GM12878 (cell line): Measurements from ENCODE around the gene FBXO39. TPM values are rescaled to one million over a fixed set of nuclear protein-coding genes. Genes with fewer than 3 reads are reported as not detected.

Experiments
- ATAC-seq: fragments of 200-7000 bp; cut with Tn5 transposase; 3 replicates; pipeline ENCODE4 v1.9.1; 2020; ENCODE audit warnings: mild to moderate bottlenecking, moderate library complexity
- BruUV-seq: library from RNA; stranded (reverse); fragments of 400-500 nt; replicated peaks from 2 replicates; lab custom pipeline; 2021; lab: Mats Ljungman, UMichigan
- CTCF ChIA-PET: fragments of 300-600 bp; sonication (Branson Sonifier 250); formaldehyde crosslinking; extraction: SDS; loops from one replicate; lab custom pipeline; 2021; ENCODE audit warnings: inconsistent platforms; lab: Yijun Ruan, JAX
- POLR2A ChIA-PET: fragments of 350-600 bp; formaldehyde crosslinking; extraction: SDS; loops from one replicate; lab custom pipeline; 2021; ENCODE audit warnings: inconsistent platforms; lab: Charles Lee
- RAD21 ChIA-PET: fragments of 300-600 bp; sonication (Branson Sonifier 250); formaldehyde crosslinking; loops from one replicate; lab custom pipeline; 2023; ENCODE audit warnings: antibody characterized with exemption; ENCODE audit not compliant: unreplicated experiment; lab: Charles Lee
- SMC1A ChIA-PET: fragments of 300-600 bp; sonication (Branson Sonifier 250); formaldehyde crosslinking; loops from one replicate; lab custom pipeline; 2023; ENCODE audit not compliant: unreplicated experiment, uncharacterized antibody; lab: Charles Lee
- DNase-seq: peaks from one replicate; pipeline ENCODE4 v3.0.0-alpha.2; 2011; ENCODE audit warnings: low read depth, low spot score
- FAIRE-seq: peaks from 3 replicates; lab custom pipeline; 2011; peaks lifted over from hg19 to GRCh38; lab: Jason Lieb, UNC
- H2AFZ ChIP-seq: 2 replicates; pipeline ENCODE4 v1.6.0; 2011; ENCODE audit warnings: low read depth, low read length, control low read depth; ENCODE audit not compliant: control insufficient read depth
- H3K27ac ChIP-seq: 2 replicates; pipeline ENCODE4 v1.5.1; 2011; ENCODE audit warnings: control low read depth; ENCODE audit not compliant: control insufficient read depth, insufficient read depth
- H3K27me3 ChIP-seq, 2 experiments: replicated peaks in 1 of 2; 2 replicates each; pipeline versions ENCODE4 v1.6.0 to v1.6.1; 2011; ENCODE audit warnings: low read length in 1 of 2; ENCODE audit not compliant: control insufficient read depth in 2 of 2, insufficient read depth in 2 of 2
- H3K36me3 ChIP-seq, 2 experiments: 2 replicates each; pipeline ENCODE4 v1.5.1; 2011; ENCODE audit warnings: low read length in 1 of 2; ENCODE audit not compliant: control insufficient read depth in 2 of 2, insufficient read depth in 2 of 2
- H3K4me1 ChIP-seq: 2 replicates; pipeline ENCODE4 v1.6.1; 2011; ENCODE audit warnings: mild to moderate bottlenecking, low read length, moderate library complexity, mixed read lengths; ENCODE audit not compliant: control insufficient read depth, insufficient read depth
- H3K4me2 ChIP-seq: 2 replicates; pipeline ENCODE4 v1.6.0; 2011; ENCODE audit warnings: control low read depth; ENCODE audit not compliant: control insufficient read depth, insufficient read depth
- H3K4me3 ChIP-seq: fragments of 200-600 bp; sonication (generic); 2 replicates; pipeline ENCODE4 v1.5.1; 2016
- H3K79me2 ChIP-seq: 2 replicates; pipeline ENCODE4 v1.6.0; 2011; ENCODE audit warnings: low read length; ENCODE audit not compliant: control insufficient read depth, insufficient read depth
- H3K9ac ChIP-seq: 2 replicates; pipeline ENCODE4 v1.8.0; 2011; ENCODE audit warnings: low read length, control low read depth, mixed read lengths; ENCODE audit not compliant: control insufficient read depth, insufficient read depth
- H3K9me3 ChIP-seq: replicated peaks from 3 replicates; pipeline ENCODE4 v1.5.1; 2011; ENCODE audit warnings: mild to moderate bottlenecking, low read length; ENCODE audit not compliant: control insufficient read depth, insufficient read depth
- H4K20me1 ChIP-seq: 2 replicates; pipeline ENCODE4 v1.6.0; 2011; ENCODE audit not compliant: control insufficient read depth, insufficient read depth
- ESRRA ChIP-seq: IDR thresholded peaks from 2 replicates; pipeline ENCODE4 v1.6.1; 2012; ENCODE audit warnings: mild to moderate bottlenecking, low read length, improper control_type of control experiment
- ETV6 ChIP-seq, 2 experiments: fragments of 450-650 bp in 1 of 2; IDR thresholded peaks in 1 of 2; conservative IDR thresholded peaks in 1 of 2; 2 replicates each; pipeline ENCODE4 v1.6.1; 2014; ENCODE audit warnings: antibody characterized with exemption in 1 of 2, borderline replicate concordance in 1 of 2, low read depth in 1 of 2, mild to moderate bottlenecking in 1 of 2, moderate library complexity in 1 of 2
- IRF4 ChIP-seq: IDR thresholded peaks from 2 replicates; pipeline ENCODE4 v1.6.1; 2011; ENCODE audit warnings: low read depth, low read length
- MEF2A ChIP-seq: IDR thresholded peaks from 2 replicates; pipeline ENCODE4 v1.6.1; 2011; ENCODE audit warnings: low read depth, mild to moderate bottlenecking, low read length, moderate library complexity; ENCODE audit not compliant: insufficient read depth
- MEF2B ChIP-seq: fragments of 450-650 bp; IDR thresholded peaks from 2 replicates; pipeline ENCODE4 v1.6.1; 2018; ENCODE audit warnings: mild to moderate bottlenecking, moderate library complexity; ENCODE audit not compliant: partially characterized antibody, poor library complexity, severe bottlenecking
- MYC ChIP-seq: IDR thresholded peaks from 2 replicates; pipeline ENCODE4 v1.6.1; 2011; ENCODE audit warnings: mild to moderate bottlenecking, low read length, moderate library complexity, inconsistent platforms; ENCODE audit not compliant: insufficient read depth, insufficient replicate concordance, insufficient read length, severe bottlenecking
- PAX8 ChIP-seq: fragments of 450-650 bp; IDR thresholded peaks from 2 replicates; pipeline ENCODE4 v1.6.1; 2017; ENCODE audit warnings: mild to moderate bottlenecking, moderate library complexity
- RBBP5 ChIP-seq: fragments of 200-600 bp; sonication (generic); conservative IDR thresholded peaks from 2 replicates; pipeline ENCODE4 v1.6.1; 2016
- RUNX3 ChIP-seq: IDR thresholded peaks from 2 replicates; pipeline ENCODE4 v1.6.1; 2012; ENCODE audit warnings: low read length, inconsistent platforms
- SMAD1 ChIP-seq: fragments of 450-650 bp; IDR thresholded peaks from 2 replicates; pipeline ENCODE4 v1.6.1; 2018; ENCODE audit warnings: mild to moderate bottlenecking, low read depth; ENCODE audit not compliant: partially characterized antibody
- WGBS: methylation state at CpG from one replicate; pipeline ENCODE4 v1.1.6; 2016; ENCODE audit warnings: low lambda C conversion rate; ENCODE audit not compliant: insufficient replicate concordance, insufficient coverage; ENCODE audit errors: missing lambda C conversion rate; 5-methylcytosine and 5-hydroxymethylcytosine counted together
- in situ Hi-C: fragments of 300-500 bp; cut with MboI; formaldehyde crosslinking; loops from 9 replicates; pipeline ENCODE4 v1.14.3; 2018; ENCODE audit warnings: mixed read lengths
- intact Hi-C: fragments of 100-400 bp; cut with micrococcal nuclease; formaldehyde crosslinking; loops from one replicate; pipeline ENCODE4 v1.14.2; 2022; ENCODE audit not compliant: unreplicated experiment
- polyA plus RNA-seq, 11 experiments: library from polyadenylated mRNA; depleted of rRNA in 4 of 11; unstranded in 6 of 11; stranded (reverse) in 5 of 11; fragments of >200 nt; fragmentation: Nextera tagmentation in 4 of 11; fragmentation: Illumina TruSeq in 1 of 11; extraction: Ambion mirVana in 4 of 11; extraction: Trizol in 1 of 11; gene quantifications; 1 replicate in 1 of 11; 2 replicates in 10 of 11; pipeline versions ENCODE4 v1.2.1 to v1.2.3, GENCODE V29; 2011 to 2016; ENCODE audit warnings: inconsistent platforms in 2 of 11, missing spikeins in 2 of 11, low read depth in 1 of 11
- total RNA-seq, 4 experiments: library from RNA; depleted of rRNA in 3 of 4; stranded (reverse); fragments of >200 nt in 3 of 4; fragmentation: Illumina TruSeq in 1 of 4; extraction: Trizol in 1 of 4; gene quantifications; 2 replicates each; pipeline versions ENCODE4 v1.2.1 to v1.2.3, GENCODE V29; 2013 to 2021
- TF ChIP-seq, protein P1 (sequence below): fragments of 450-650 bp; IDR thresholded peaks from 2 replicates; pipeline ENCODE4 v1.6.1; 2017; ENCODE audit warnings: antibody characterized with exemption, mild to moderate bottlenecking, moderate library complexity
- TF ChIP-seq, protein P2 (sequence below): fragments of 450-650 bp; IDR thresholded peaks from 2 replicates; pipeline ENCODE4 v1.6.1; 2014; ENCODE audit warnings: mild to moderate bottlenecking

Gene FBXO39
- total and polyA plus RNA-seq, 10 of the 15 experiments (the other 5 are each of a cell fraction or from before 2014, with no cell fraction given) = 0.05 to 0.62 (median 0.16) TPM; not detected in 6

- Histone ChIP-seq H3K4me2 (no peak overlapping the region), H3K27me3 (no peaks in the 10 kb centered on the region; a peak in 2 of 4 replicates), H3K9ac (no peak overlapping the region), H3K4me3 (no peak overlapping the region), H4K20me1 (no peaks in the 10 kb centered on the region), H3K27ac (no peak overlapping the region), H2AFZ (no peak overlapping the region), H3K9me3 (no peaks in the 10 kb centered on the region), H3K79me2 (no peaks in the 10 kb centered on the region), H3K4me1 (no peaks in the 10 kb centered on the region), H3K36me3 (no peaks in the 10 kb centered on the region)
- WGBS = 30% methylated on average over 10 of the region's 10 CpGs
- DNase-seq (no peak), FAIRE-seq (no peak), ATAC-seq (no peak)
- intact Hi-C loops = no loop called here
- SMC1A ChIA-PET = interaction anchor here (0.8 kb wide), 1 partner anchor 134 kb away, joined by 3 read pairs; no protein-coding TSS in a partner anchor
- in situ Hi-C loops = no loop called here
- RAD21 ChIA-PET = no interaction called here
- no peak for TF ChIP-seq ESRRA
- no peak for TF ChIP-seq MEF2B
- TF ChIP-seq MEF2A = no peak
- TF ChIP-seq IRF4 = no peak
- TF ChIP-seq MYC = no peak
- TF ChIP-seq, protein P1, sequence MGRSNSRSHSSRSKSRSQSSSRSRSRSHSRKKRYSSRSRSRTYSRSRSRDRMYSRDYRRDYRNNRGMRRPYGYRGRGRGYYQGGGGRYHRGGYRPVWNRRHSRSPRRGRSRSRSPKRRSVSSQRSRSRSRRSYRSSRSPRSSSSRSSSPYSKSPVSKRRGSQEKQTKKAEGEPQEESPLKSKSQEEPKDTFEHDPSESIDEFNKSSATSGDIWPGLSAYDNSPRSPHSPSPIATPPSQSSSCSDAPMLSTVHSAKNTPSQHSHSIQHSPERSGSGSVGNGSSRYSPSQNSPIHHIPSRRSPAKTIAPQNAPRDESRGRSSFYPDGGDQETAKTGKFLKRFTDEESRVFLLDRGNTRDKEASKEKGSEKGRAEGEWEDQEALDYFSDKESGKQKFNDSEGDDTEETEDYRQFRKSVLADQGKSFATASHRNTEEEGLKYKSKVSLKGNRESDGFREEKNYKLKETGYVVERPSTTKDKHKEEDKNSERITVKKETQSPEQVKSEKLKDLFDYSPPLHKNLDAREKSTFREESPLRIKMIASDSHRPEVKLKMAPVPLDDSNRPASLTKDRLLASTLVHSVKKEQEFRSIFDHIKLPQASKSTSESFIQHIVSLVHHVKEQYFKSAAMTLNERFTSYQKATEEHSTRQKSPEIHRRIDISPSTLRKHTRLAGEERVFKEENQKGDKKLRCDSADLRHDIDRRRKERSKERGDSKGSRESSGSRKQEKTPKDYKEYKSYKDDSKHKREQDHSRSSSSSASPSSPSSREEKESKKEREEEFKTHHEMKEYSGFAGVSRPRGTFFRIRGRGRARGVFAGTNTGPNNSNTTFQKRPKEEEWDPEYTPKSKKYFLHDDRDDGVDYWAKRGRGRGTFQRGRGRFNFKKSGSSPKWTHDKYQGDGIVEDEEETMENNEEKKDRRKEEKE = no peak
- TF ChIP-seq ETV6 (conservative IDR thresholded peaks at IDR 0.05 in 1 of 2, IDR thresholded peaks at IDR 0.05 in 1 of 2; ENCODE audit: borderline replicate concordance in 1 of 2, low read depth in 1 of 2) = no peak
- TF ChIP-seq RUNX3 = no peak
- TF ChIP-seq, protein P2, sequence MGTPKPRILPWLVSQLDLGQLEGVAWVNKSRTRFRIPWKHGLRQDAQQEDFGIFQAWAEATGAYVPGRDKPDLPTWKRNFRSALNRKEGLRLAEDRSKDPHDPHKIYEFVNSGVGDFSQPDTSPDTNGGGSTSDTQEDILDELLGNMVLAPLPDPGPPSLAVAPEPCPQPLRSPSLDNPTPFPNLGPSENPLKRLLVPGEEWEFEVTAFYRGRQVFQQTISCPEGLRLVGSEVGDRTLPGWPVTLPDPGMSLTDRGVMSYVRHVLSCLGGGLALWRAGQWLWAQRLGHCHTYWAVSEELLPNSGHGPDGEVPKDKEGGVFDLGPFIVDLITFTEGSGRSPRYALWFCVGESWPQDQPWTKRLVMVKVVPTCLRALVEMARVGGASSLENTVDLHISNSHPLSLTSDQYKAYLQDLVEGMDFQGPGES = no peak
- no peak for TF ChIP-seq PAX8
- no peak for TF ChIP-seq SMAD1
- no peak for TF ChIP-seq RBBP5
- POLR2A ChIA-PET = no interaction called here
- no TSS peak for BruUV-seq
- CTCF ChIA-PET = interaction anchor here (1.1 kb wide), 1 partner anchor 130 kb away, joined by 3 read pairs; no protein-coding TSS in a partner anchor
Observed at GRCh38 chr17:6796017-6796886, 20.2 kb downstream of the FBXO39 start.
